HG02763 (cell line): ENCODE results near the gene NFX1.
"Not testable (repeated sequence)": the region's sequence is repeated elsewhere in the genome, so short reads cannot be mapped to it uniquely, and the experiment has no call there.

Experiments
- ATAC-seq: cut with Tn5 transposase; IDR thresholded peaks from one replicate; pipeline ENCODE4 v1.9.1; 2021; ENCODE audit warnings: mild to moderate bottlenecking, moderate library complexity; ENCODE audit not compliant: unreplicated experiment

The NFX1 gene

GRCh38 chr9:33354651-33355211 is 64.4 kb downstream of the NFX1 start:
- no peak for ATAC-seq

- ATAC-seq = no peak
Observed at GRCh38 chr9:33355933-33356332, 65.6 kb downstream of the NFX1 start.

GRCh38 chr9:33358641-33359040 is 68.3 kb downstream of the NFX1 start:
- not testable (repeated sequence) for ATAC-seq

DNA sequence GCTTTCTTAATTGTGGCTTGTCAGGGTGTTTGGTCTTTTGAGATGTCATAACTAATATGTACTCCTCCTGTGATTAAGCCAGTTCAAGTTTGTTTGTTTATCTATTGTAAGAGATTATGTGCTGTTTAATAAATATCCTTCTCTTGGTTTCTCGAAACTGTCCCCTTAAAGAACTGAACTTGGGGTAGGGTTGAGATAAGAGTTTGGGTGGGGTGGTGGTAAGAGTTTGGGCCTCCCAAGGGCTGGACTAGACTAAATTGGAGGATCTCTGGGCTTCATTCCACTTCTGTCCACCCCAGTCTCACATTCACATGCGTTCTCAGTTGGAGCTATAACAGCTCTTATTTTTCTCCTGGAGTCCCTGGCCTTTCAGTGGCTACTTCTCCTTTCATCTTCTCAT is 73.8 kb downstream of the NFX1 start:
- no peak for ATAC-seq

GRCh38 chr9:33364814-33365213 is 74.5 kb downstream of the NFX1 start:
- ATAC-seq = not testable (repeated sequence)

- no peak for ATAC-seq
Observed at GRCh38 chr9:33366979-33367480, 76.7 kb downstream of the NFX1 start.

DNA sequence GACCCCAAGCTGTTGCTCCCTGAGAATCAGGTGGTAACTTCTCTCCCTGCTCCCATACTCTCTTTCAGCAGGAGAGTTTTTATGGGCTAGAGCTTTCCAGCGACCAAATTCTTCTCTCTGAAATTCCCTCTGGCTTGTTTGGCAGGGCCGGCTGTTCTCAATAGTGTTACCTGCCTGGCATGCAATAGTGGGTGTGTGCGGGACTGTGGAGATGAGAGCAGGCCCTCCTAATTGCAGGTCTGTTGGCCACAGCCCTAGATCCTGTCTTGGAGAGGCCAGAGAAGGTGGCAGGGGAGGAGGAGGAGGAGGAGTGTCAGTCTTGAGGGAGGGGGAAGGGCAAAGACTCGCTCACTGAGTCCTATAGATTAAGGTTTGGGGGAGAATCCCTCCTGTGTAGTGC is 82.6 kb downstream of the NFX1 start:
- no peak for ATAC-seq

DNA sequence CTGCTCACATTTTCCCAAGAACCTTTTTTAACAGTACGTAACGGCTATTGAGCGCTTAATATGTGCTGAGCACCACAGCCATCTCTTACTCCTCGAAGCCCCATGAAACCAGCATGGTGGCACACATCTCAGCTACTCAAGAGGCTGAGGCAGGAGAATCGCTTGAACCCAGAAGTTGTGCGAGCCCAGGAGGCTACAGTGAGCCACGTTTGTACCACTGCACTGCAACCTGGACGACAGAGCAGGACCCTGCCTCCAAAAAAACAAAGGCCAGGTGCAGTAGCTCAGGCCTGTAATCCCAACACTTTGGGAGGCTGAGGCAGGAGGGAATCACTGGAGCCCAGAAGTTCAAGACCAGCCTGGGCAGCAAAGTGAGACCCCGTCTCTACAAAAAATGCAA is 83.9 kb downstream of the NFX1 start:
- no peak for ATAC-seq

- no peak for ATAC-seq
Observed at GRCh38 chr9:33374634-33375237, 84.4 kb downstream of the NFX1 start.

GRCh38 chr9:33375238-33375840 is 85.0 kb downstream of the NFX1 start:
- ATAC-seq = no peak

- ATAC-seq = no peak
Observed at GRCh38 chr9:33375841-33376321, 85.6 kb downstream of the NFX1 start.

- ATAC-seq = no peak
Observed at GRCh38 chr9:33377089-33377715, 86.9 kb downstream of the NFX1 start.

- no peak for ATAC-seq
Observed at GRCh38 chr9:33378121-33378795, 87.9 kb downstream of the NFX1 start.

GRCh38 chr9:33379666-33380389 is 89.5 kb downstream of the NFX1 start:
- no peak for ATAC-seq

DNA sequence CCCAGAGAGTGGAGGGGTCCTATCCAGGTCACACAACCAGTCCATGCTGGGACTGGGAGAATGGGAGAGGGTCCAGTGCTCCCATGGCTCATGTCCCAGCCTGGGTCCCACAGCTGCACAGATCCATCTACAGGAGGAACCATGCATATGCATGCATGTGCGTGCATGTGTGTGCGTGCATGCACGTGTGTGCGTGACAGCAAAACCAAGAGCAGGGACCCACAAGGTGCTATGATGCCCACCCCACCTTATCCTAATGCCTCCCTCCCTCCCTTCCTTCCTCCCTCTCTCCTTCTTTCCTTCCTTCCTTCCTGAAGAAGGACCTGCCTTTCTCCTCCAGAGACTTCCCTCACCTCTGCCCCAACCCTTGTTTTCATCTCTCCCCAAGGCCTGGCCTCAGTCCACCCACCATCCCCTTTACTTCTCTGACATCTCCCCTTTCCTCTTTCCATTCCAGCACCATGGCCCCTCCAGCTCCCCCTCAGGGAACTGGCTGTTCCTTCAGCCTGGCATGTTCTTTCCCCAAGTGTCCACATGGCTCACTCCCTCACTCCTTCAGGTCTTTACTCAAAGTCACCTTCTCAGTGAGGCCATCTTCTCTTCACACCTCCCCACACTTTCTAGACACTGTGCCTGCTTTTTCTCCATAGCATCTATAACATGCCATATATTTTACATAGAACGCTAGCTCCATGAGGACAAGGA is 90.2 kb downstream of the NFX1 start:
- ATAC-seq = no peak

- no peak for ATAC-seq
Observed at GRCh38 chr9:33381231-33381791, 91.0 kb downstream of the NFX1 start.

GRCh38 chr9:33382397-33382796 is 92.1 kb downstream of the NFX1 start:
- not testable (repeated sequence) for ATAC-seq

- ATAC-seq = not testable (repeated sequence)
Observed at GRCh38 chr9:33383396-33383795, 93.1 kb downstream of the NFX1 start.

GRCh38 chr9:33385536-33385935 is 95.2 kb downstream of the NFX1 start:
- not testable (repeated sequence) for ATAC-seq
